Keratinocyte (primary cell): ENCODE measurements around the gene ZNF335. TPM values are rescaled to one million over a fixed set of nuclear protein-coding genes. Genes with fewer than 3 reads are reported as not detected.

Source experiments
- DNase-seq: peaks from one replicate; pipeline ENCODE4 v3.0.0-alpha.2; 2011; ENCODE audit warnings: low read depth, missing footprints, low spot score
- FAIRE-seq: peaks from 2 replicates; lab custom pipeline; 2011; peaks lifted over from hg19 to GRCh38; lab: Jason Lieb, UNC
- H2AFZ ChIP-seq: 2 replicates; pipeline ENCODE4 v1.6.0; 2012; ENCODE audit warnings: low read length, control low read depth, inconsistent platforms; ENCODE audit not compliant: control insufficient read depth
- H3K27ac ChIP-seq: 2 replicates; pipeline ENCODE4 v1.5.1; 2011; ENCODE audit warnings: low read length; ENCODE audit not compliant: control insufficient read depth, insufficient read depth
- H3K27me3 ChIP-seq: 3 replicates; pipeline ENCODE4 v1.6.0; 2011; ENCODE audit warnings: low read length; ENCODE audit not compliant: control insufficient read depth, insufficient read depth; ENCODE audit errors: extremely low read depth
- H3K36me3 ChIP-seq, 2 experiments: 2 replicates in 1 of 2; 3 replicates in 1 of 2; pipeline ENCODE4 v1.5.1; 2011; ENCODE audit warnings: low read length in 2 of 2, mild to moderate bottlenecking in 1 of 2; ENCODE audit not compliant: control insufficient read depth in 2 of 2, insufficient read depth in 2 of 2; ENCODE audit errors: extremely low read depth in 1 of 2
- H3K4me1 ChIP-seq: 3 replicates; pipeline ENCODE4 v1.5.1; 2011; ENCODE audit warnings: low read length; ENCODE audit not compliant: control insufficient read depth, insufficient read depth; ENCODE audit errors: extremely low read depth
- H3K4me2 ChIP-seq: 3 replicates; pipeline ENCODE4 v1.6.0; 2011; ENCODE audit warnings: low read depth, low read length; ENCODE audit not compliant: control insufficient read depth, insufficient read depth; ENCODE audit errors: extremely low read depth
- H3K4me3 ChIP-seq, 3 experiments: fragments of 200-600 bp in 1 of 3; sonication (generic) in 1 of 3; 2 replicates in 2 of 3; 3 replicates in 1 of 3; pipeline ENCODE4 v1.5.1; 2011 to 2016; ENCODE audit warnings: low read length in 3 of 3, mild to moderate bottlenecking in 3 of 3, control low read depth in 2 of 3, inconsistent platforms in 1 of 3, low read depth in 1 of 3, mixed read lengths in 1 of 3, mixed run types in 1 of 3, moderate library complexity in 1 of 3; ENCODE audit not compliant: control insufficient read depth in 2 of 3, insufficient read depth in 2 of 3; ENCODE audit errors: extremely low read depth in 1 of 3
- H3K79me2 ChIP-seq: 2 replicates; pipeline ENCODE4 v1.6.0; 2012; ENCODE audit warnings: low read length; ENCODE audit not compliant: control insufficient read depth, insufficient read depth
- H3K9ac ChIP-seq: 3 replicates; pipeline ENCODE4 v1.6.0; 2011; ENCODE audit warnings: low read length; ENCODE audit not compliant: control insufficient read depth, insufficient read depth; ENCODE audit errors: extremely low read depth
- H3K9me1 ChIP-seq: 3 replicates; pipeline ENCODE4 v1.6.0; 2011; ENCODE audit warnings: low read length; ENCODE audit not compliant: control insufficient read depth, insufficient read depth; ENCODE audit errors: extremely low read depth
- H3K9me3 ChIP-seq: 2 replicates; pipeline ENCODE4 v1.5.1; 2012; ENCODE audit warnings: low read depth, low read length; ENCODE audit not compliant: control insufficient read depth
- H4K20me1 ChIP-seq: 3 replicates; pipeline ENCODE4 v1.6.0; 2011; ENCODE audit warnings: low read length; ENCODE audit not compliant: control insufficient read depth, insufficient read depth; ENCODE audit errors: extremely low read depth
- CTCF ChIP-seq, 3 experiments: IDR thresholded peaks in 1 of 3; conservative IDR thresholded peaks in 1 of 3; optimal IDR thresholded peaks in 1 of 3; 2 replicates in 2 of 3; 3 replicates in 1 of 3; pipeline versions ENCODE3 to v1.5.1; 2011; ENCODE audit warnings: low read length in 3 of 3, mild to moderate bottlenecking in 3 of 3, moderate library complexity in 2 of 3, control low read depth in 1 of 3, inconsistent platforms in 1 of 3; ENCODE audit not compliant: insufficient read depth in 2 of 3; ENCODE audit errors: extremely low read depth in 1 of 3
- EZH2 ChIP-seq: IDR thresholded peaks from one replicate; pipeline ENCODE4 v1.6.1; 2012; ENCODE audit warnings: inconsistent platforms, mild to moderate bottlenecking, low read length, moderate library complexity
- dilution Hi-C: fragments of 300-500 bp; cut with MboI; formaldehyde crosslinking; loops from one replicate; pipeline ENCODE4 v1.7.0; 2020; ENCODE audit warnings: low sequenced_read_pairs; ENCODE audit not compliant: extremely low pct_ligation_motif_present
- polyA plus RNA-seq, 5 experiments: library from polyadenylated mRNA; depleted of rRNA in 3 of 5; stranded (reverse) in 3 of 5; stranded (forward) in 1 of 5; unstranded in 1 of 5; fragments of >200 nt; gene quantifications; 1 replicate in 1 of 5; 2 replicates in 3 of 5; 3 replicates in 1 of 5; pipeline versions ENCODE4 v1.2.1 to v1.2.3, GENCODE V29; 2011 to 2012; ENCODE audit warnings: missing spikeins in 2 of 5, low read depth in 1 of 5, low replicate concordance in 1 of 5

ZNF335 gene
- polyA plus RNA-seq, 1 donor (not counting 4 experiments of a cell fraction or from before 2014, with no cell fraction given): 5.8 TPM

GRCh38 chr20:45899046-45899835 is 72.8 kb downstream of the ZNF335 start:
- no peaks in the 10 kb centered on the region for H3K4me1 ChIP-seq
- no peak overlapping the region for H3K9ac ChIP-seq
- H3K36me3 ChIP-seq: peaks cover 13 to 32% of the 10 kb centered on the region in 2 experiments
- H3K4me2 ChIP-seq: no peak overlapping the region
- no peak for FAIRE-seq
- no peaks in the 10 kb centered on the region for H4K20me1 ChIP-seq
- DNase-seq: no peak
- H3K79me2 ChIP-seq: no peaks in the 10 kb centered on the region
- H3K27ac ChIP-seq: no peak overlapping the region
- no peaks in the 10 kb centered on the region for H3K9me1 ChIP-seq
- TF ChIP-seq EZH2: no peak
- TF ChIP-seq CTCF (optimal IDR thresholded peaks at IDR 0.05 in 1 of 3, IDR thresholded peaks at IDR 0.05 in 1 of 3, conservative IDR thresholded peaks at IDR 0.05 in 1 of 3; ENCODE audit: extremely low read depth in 1 of 3, insufficient read depth in 2 of 3, low read length in 3 of 3): no peak
- no peak overlapping the region for H3K4me3 ChIP-seq
- dilution Hi-C loops: no loop called here
- no peaks in the 10 kb centered on the region for H3K27me3 ChIP-seq
- H2AFZ ChIP-seq: no peak overlapping the region
- H3K9me3 ChIP-seq: no peaks in the 10 kb centered on the region

Other genes starting within 250 kb of the ZNF335 start
- not detected in 3 replicates for gene SPINT4, start 249.9 kb downstream of the ZNF335 start, polyA plus RNA-seq
- gene WFDC3, start 180.3 kb downstream of the ZNF335 start, polyA plus RNA-seq: 0.58 to 1.5 TPM (median 1.0 TPM) in 3 replicates
- 24.9 to 43.3 TPM (median 36.1 TPM) in 3 replicates for gene DNTTIP1, start 180.2 kb downstream of the ZNF335 start, polyA plus RNA-seq
- 9.1 to 69.8 TPM (median 46.6 TPM) in 3 replicates for gene UBE2C, start 159.6 kb downstream of the ZNF335 start, polyA plus RNA-seq
- 0.16 TPM in 1 of 3 replicates, not detected in the others for gene TNNC2, start 144.9 kb downstream of the ZNF335 start, polyA plus RNA-seq
- 5.2 to 8.6 TPM (median 6.9 TPM) in 3 replicates for gene SNX21, start 138.4 kb downstream of the ZNF335 start, polyA plus RNA-seq
- gene ACOT8, start 114.8 kb downstream of the ZNF335 start, polyA plus RNA-seq: 23.9 to 41.5 TPM (median 24.3 TPM) in 3 replicates
- 2.0 to 2.7 TPM (median 2.3 TPM) in 3 replicates for gene ZSWIM3, start 114.6 kb downstream of the ZNF335 start, polyA plus RNA-seq
- 4.3 to 4.9 TPM (median 4.4 TPM) in 3 replicates for gene ZSWIM1, start 91.0 kb downstream of the ZNF335 start, polyA plus RNA-seq
- gene SPATA25, start 84.6 kb downstream of the ZNF335 start, polyA plus RNA-seq: 0.19 TPM in 1 of 3 replicates, not detected in the others
- 0.49 to 0.97 TPM (median 0.54 TPM) in 3 replicates for gene NEURL2, start 81.0 kb downstream of the ZNF335 start, polyA plus RNA-seq
- gene CTSA, start 80.9 kb downstream of the ZNF335 start, polyA plus RNA-seq: 38.6 to 69.4 TPM (median 48.6 TPM) in 3 replicates
- gene PLTP, start 60.0 kb downstream of the ZNF335 start, polyA plus RNA-seq: 26.3 to 58.1 TPM (median 46.5 TPM) in 3 replicates
- 5.4 to 12.7 TPM (median 7.0 TPM) in 3 replicates for gene PCIF1, start 37.5 kb downstream of the ZNF335 start, polyA plus RNA-seq
- 0.18 to 1.1 TPM (median 0.68 TPM) in 3 replicates for gene MMP9, start 36.7 kb upstream of the ZNF335 start, polyA plus RNA-seq
- 0.42 to 1.0 TPM in 2 of 3 replicates, not detected in the other for gene SLC12A5, start 57.0 kb upstream of the ZNF335 start, polyA plus RNA-seq
- 12.8 to 23.9 TPM (median 17.6 TPM) in 3 replicates for gene NCOA5, start 117.8 kb upstream of the ZNF335 start, polyA plus RNA-seq
- gene CD40, start 146.1 kb upstream of the ZNF335 start, polyA plus RNA-seq: 13.4 to 16.7 TPM (median 16.4 TPM) in 3 replicates